Calu3 (cell line): Measurements from ENCODE around the gene DSCAM. TPM values are rescaled to one million over a fixed set of nuclear protein-coding genes. Genes with fewer than 3 reads are reported as not detected.

ENCODE experiments used
- BruUV-seq: library from RNA; stranded (reverse); fragments of 400-500 nt; replicated peaks from 2 replicates; lab custom pipeline; 2021; lab: Mats Ljungman, UMichigan
- CTCF ChIA-PET: fragments of 300-600 bp; sonication (Branson Sonifier 250); formaldehyde crosslinking; loops from one replicate; lab custom pipeline; 2022; ENCODE audit warnings: antibody characterized with exemption; lab: Charles Lee
- DNase-seq: peaks from one replicate; pipeline ENCODE4 v3.0.0; 2022
- H3K27ac Mint-ChIP-seq: one replicate; pipeline ENCODE4 v1.8.0; 2022; ENCODE audit warnings: mixed read lengths; ENCODE audit not compliant: unreplicated experiment
- H3K27me3 Mint-ChIP-seq: one replicate; pipeline ENCODE4 v1.8.0; 2022; ENCODE audit warnings: mixed read lengths; ENCODE audit not compliant: unreplicated experiment
- H3K36me3 Mint-ChIP-seq: one replicate; pipeline ENCODE4 v1.8.0; 2022; ENCODE audit warnings: mild to moderate bottlenecking, moderate library complexity, mixed read lengths; ENCODE audit not compliant: insufficient read depth, unreplicated experiment
- H3K4me1 Mint-ChIP-seq: one replicate; pipeline ENCODE4 v1.8.0; 2022; ENCODE audit warnings: mild to moderate bottlenecking, low read depth, mixed read lengths; ENCODE audit not compliant: unreplicated experiment
- H3K4me3 Mint-ChIP-seq: one replicate; pipeline ENCODE4 v1.8.0; 2022; ENCODE audit warnings: mild to moderate bottlenecking, low read depth, moderate library complexity, mixed read lengths; ENCODE audit not compliant: unreplicated experiment
- H3K9me3 Mint-ChIP-seq: one replicate; pipeline ENCODE4 v1.8.0; 2022; ENCODE audit warnings: low read depth, mixed read lengths; ENCODE audit not compliant: unreplicated experiment
- intact Hi-C: fragments of 100-400 bp; cut with micrococcal nuclease; formaldehyde crosslinking; loops from one replicate; pipeline ENCODE4 v1.10.0; 2022; ENCODE audit not compliant: unreplicated experiment
- total RNA-seq: library from RNA; stranded (reverse); gene quantifications from 2 replicates; pipeline ENCODE4 v1.2.3, GENCODE V29; 2022
- TF ChIP-seq, protein P1 (sequence below): fragments of 200-600 bp; IDR thresholded peaks from one replicate; pipeline ENCODE4 v1.8.0; 2022; ENCODE audit warnings: antibody characterized with exemption; ENCODE audit not compliant: unreplicated experiment

DSCAM gene
- total RNA-seq, 1 experiment from 2014 or later = not detected

DNA sequence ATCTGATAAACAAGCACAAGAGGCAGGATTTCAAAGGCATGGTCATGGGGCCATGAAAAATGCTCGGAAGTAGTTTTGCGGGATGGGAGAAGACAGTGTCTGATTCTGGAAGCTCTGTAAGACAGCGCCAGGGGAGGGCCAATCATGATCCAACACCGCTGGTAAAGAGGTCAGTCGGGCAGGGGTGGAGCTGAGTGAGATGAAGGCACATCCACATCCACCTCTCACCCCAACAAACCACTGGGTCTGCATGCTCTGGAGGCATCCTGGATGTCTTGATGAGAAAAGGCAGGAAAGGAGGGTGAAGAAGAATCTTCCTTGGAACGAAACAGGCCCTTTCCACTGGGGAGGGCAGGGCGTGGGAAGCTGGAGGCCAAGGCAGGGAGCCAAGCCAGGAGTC lies 691.4 kb downstream of the DSCAM start:
- peaks cover 9% of the 10 kb centered on the region for H3K9me3 Mint-ChIP-seq
- H3K27ac Mint-ChIP-seq = no peak overlapping the region
- H3K36me3 Mint-ChIP-seq = no peaks in the 10 kb centered on the region
- no peaks in the 10 kb centered on the region for H3K27me3 Mint-ChIP-seq
- no peak overlapping the region for H3K4me3 Mint-ChIP-seq
- no peak for DNase-seq
- CTCF ChIA-PET = no interaction called here
- BruUV-seq = no TSS peak
- intact Hi-C loops = no loop called here
- no peaks in the 10 kb centered on the region for H3K4me1 Mint-ChIP-seq
- TF ChIP-seq, protein P1, sequence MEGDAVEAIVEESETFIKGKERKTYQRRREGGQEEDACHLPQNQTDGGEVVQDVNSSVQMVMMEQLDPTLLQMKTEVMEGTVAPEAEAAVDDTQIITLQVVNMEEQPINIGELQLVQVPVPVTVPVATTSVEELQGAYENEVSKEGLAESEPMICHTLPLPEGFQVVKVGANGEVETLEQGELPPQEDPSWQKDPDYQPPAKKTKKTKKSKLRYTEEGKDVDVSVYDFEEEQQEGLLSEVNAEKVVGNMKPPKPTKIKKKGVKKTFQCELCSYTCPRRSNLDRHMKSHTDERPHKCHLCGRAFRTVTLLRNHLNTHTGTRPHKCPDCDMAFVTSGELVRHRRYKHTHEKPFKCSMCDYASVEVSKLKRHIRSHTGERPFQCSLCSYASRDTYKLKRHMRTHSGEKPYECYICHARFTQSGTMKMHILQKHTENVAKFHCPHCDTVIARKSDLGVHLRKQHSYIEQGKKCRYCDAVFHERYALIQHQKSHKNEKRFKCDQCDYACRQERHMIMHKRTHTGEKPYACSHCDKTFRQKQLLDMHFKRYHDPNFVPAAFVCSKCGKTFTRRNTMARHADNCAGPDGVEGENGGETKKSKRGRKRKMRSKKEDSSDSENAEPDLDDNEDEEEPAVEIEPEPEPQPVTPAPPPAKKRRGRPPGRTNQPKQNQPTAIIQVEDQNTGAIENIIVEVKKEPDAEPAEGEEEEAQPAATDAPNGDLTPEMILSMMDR = no peak

- Mint-ChIP-seq H3K4me3 (no peak overlapping the region), H3K27ac (no peak overlapping the region), H3K36me3 (no peaks in the 10 kb centered on the region), H3K4me1 (no peaks in the 10 kb centered on the region), H3K9me3 (peaks cover 9% of the 10 kb centered on the region), H3K27me3 (no peaks in the 10 kb centered on the region)
- TF ChIP-seq, protein P1 = no peak
- CTCF ChIA-PET = no interaction called here
- no TSS peak for BruUV-seq
- no peak for DNase-seq
- intact Hi-C loops = no loop called here
These were observed 693.6 kb downstream of the DSCAM start for GRCh38 chr21:40153351-40153750.

- H3K4me1 Mint-ChIP-seq = no peaks in the 10 kb centered on the region
- no peak overlapping the region for H3K4me3 Mint-ChIP-seq
- DNase-seq = no peak
- intact Hi-C loops = no loop called here
- BruUV-seq = no TSS peak
- H3K36me3 Mint-ChIP-seq = no peaks in the 10 kb centered on the region
- TF ChIP-seq, protein P1 = no peak
- CTCF ChIA-PET = no interaction called here
- no peaks in the 10 kb centered on the region for H3K27me3 Mint-ChIP-seq
- no peak overlapping the region for H3K27ac Mint-ChIP-seq
- peaks cover 9% of the 10 kb centered on the region for H3K9me3 Mint-ChIP-seq
These were observed 694.5 kb downstream of the DSCAM start for GRCh38 chr21:40152476-40152875.

- no peaks in the 10 kb centered on the region for H3K4me1 Mint-ChIP-seq
- H3K27ac Mint-ChIP-seq = no peak overlapping the region
- no TSS peak for BruUV-seq
- CTCF ChIA-PET = no interaction called here
- DNase-seq = no peak
- H3K27me3 Mint-ChIP-seq = no peaks in the 10 kb centered on the region
- TF ChIP-seq, protein P1 = no peak
- no peak overlapping the region for H3K4me3 Mint-ChIP-seq
- H3K9me3 Mint-ChIP-seq = peaks cover 9% of the 10 kb centered on the region
- intact Hi-C loops = no loop called here
- no peaks in the 10 kb centered on the region for H3K36me3 Mint-ChIP-seq
These were observed 695.3 kb downstream of the DSCAM start for GRCh38 chr21:40151611-40152010.
